K562 (cell line): Measurements from ENCODE around the gene MECR. TPM values are rescaled to one million over a fixed set of nuclear protein-coding genes. Genes with fewer than 3 reads are reported as not detected.
A peak's percentile ranks its signal among the peaks of the same experiment; 100 is the strongest.

ENCODE experiments used
- ATF7 ChIP-seq: fragments of 450-650 bp; IDR thresholded peaks from 2 replicates; pipeline ENCODE4 v1.7.1; 2014; ENCODE audit warnings: mild to moderate bottlenecking, moderate library complexity
- CCNT2 ChIP-seq: IDR thresholded peaks from 2 replicates; pipeline ENCODE4 v1.6.1; 2011; ENCODE audit warnings: borderline replicate concordance, low read depth, mild to moderate bottlenecking, moderate library complexity, mixed read lengths, low read length; ENCODE audit not compliant: insufficient read length; ENCODE audit errors: extremely low read depth
- DNMT1 ChIP-seq: fragments of 450-650 bp; IDR thresholded peaks from 2 replicates; pipeline ENCODE4 v1.6.1; 2016; ENCODE audit warnings: antibody characterized with exemption, mild to moderate bottlenecking
- ETV6 ChIP-seq, 3 experiments: fragments of 150-350 bp in 1 of 3; sonication (generic) in 1 of 3; formaldehyde crosslinking in 1 of 3; IDR thresholded peaks; 2 replicates each; pipeline versions ENCODE4 v1.6.1 to v1.8.0; 2014 to 2022; ENCODE audit warnings: borderline replicate concordance in 2 of 3, low read depth in 2 of 3, antibody characterized with exemption in 1 of 3, low read length in 1 of 3, mild to moderate bottlenecking in 1 of 3, missing genetic modification reagents in 1 of 3
- KDM1A ChIP-seq, 2 experiments: fragments of 450-650 bp; IDR thresholded peaks; 2 replicates each; pipeline ENCODE4 v1.6.1; 2016; ENCODE audit warnings: mild to moderate bottlenecking in 2 of 2
- KLF10 ChIP-seq: fragments of 250-450 bp; sonication (Bioruptor Pico); IDR thresholded peaks from 2 replicates; pipeline ENCODE4 v1.6.1; 2021; ENCODE audit warnings: matching md5 sums
- KLF16 ChIP-seq: IDR thresholded peaks from 2 replicates; pipeline ENCODE4 v1.6.1; 2016; ENCODE audit warnings: antibody characterized with exemption
- LCOR ChIP-seq: sonication (generic); formaldehyde crosslinking; IDR thresholded peaks from 2 replicates; pipeline ENCODE4 v1.8.0; 2022; ENCODE audit warnings: mild to moderate bottlenecking, missing genetic modification reagents
- MBD2 ChIP-seq: sonication (generic); IDR thresholded peaks from 2 replicates; pipeline ENCODE4 v1.6.1; 2016; ENCODE audit warnings: low read depth, borderline replicate concordance
- MCM7 ChIP-seq, 2 experiments: fragments of 450-650 bp; IDR thresholded peaks; 2 replicates each; pipeline ENCODE4 v1.6.1; 2016 to 2018
- MEIS2 ChIP-seq: fragments of 450-650 bp; IDR thresholded peaks from 2 replicates; pipeline ENCODE4 v1.6.1; 2014; ENCODE audit warnings: mild to moderate bottlenecking; ENCODE audit not compliant: partially characterized antibody
- NFIC ChIP-seq: fragments of 450-650 bp; IDR thresholded peaks from 2 replicates; pipeline ENCODE4 v1.6.1; 2017; ENCODE audit warnings: mild to moderate bottlenecking, inconsistent platforms
- PML ChIP-seq: IDR thresholded peaks from 2 replicates; pipeline ENCODE4 v1.6.1; 2012; ENCODE audit warnings: low read length, inconsistent platforms
- POLR2B ChIP-seq: fragments of 450-650 bp; IDR thresholded peaks from 2 replicates; pipeline ENCODE4 v1.6.1; 2018; ENCODE audit warnings: low read depth; ENCODE audit not compliant: partially characterized antibody
- PTRF ChIP-seq: fragments of 450-650 bp; IDR thresholded peaks from 2 replicates; pipeline ENCODE4 v1.6.1; 2016; ENCODE audit warnings: mild to moderate bottlenecking, missing genetic modification characterization, missing compliant biosample characterization
- RNF2 ChIP-seq: sonication (generic); IDR thresholded peaks from 2 replicates; pipeline ENCODE4 v1.6.1; 2016
- SREBF2 ChIP-seq: sonication (generic); formaldehyde crosslinking; IDR thresholded peaks from 2 replicates; pipeline ENCODE4 v1.4.0; 2020; ENCODE audit warnings: mild to moderate bottlenecking, missing genetic modification reagents
- TAL1 ChIP-seq: fragments of 450-650 bp; IDR thresholded peaks from 2 replicates; pipeline ENCODE4 v1.6.1; 2016; ENCODE audit warnings: mild to moderate bottlenecking
- TCF7L2 ChIP-seq: fragments of 150-350 bp; IDR thresholded peaks from 2 replicates; pipeline ENCODE4 v1.6.1; 2016; ENCODE audit warnings: low read depth, mild to moderate bottlenecking, low read length, moderate library complexity
- TEAD4 ChIP-seq, 2 experiments: sonication (generic) in 1 of 2; formaldehyde crosslinking in 1 of 2; IDR thresholded peaks; 2 replicates each; pipeline versions ENCODE4 v1.6.1 to v1.8.0; 2012 to 2022; ENCODE audit warnings: borderline replicate concordance in 1 of 2, inconsistent platforms in 1 of 2, low read length in 1 of 2, mild to moderate bottlenecking in 1 of 2, missing genetic modification reagents in 1 of 2
- ZNF24 ChIP-seq: fragments of 450-650 bp; IDR thresholded peaks from 2 replicates; pipeline ENCODE4 v1.6.1; 2016
- polyA plus RNA-seq, 8 experiments: library from polyadenylated mRNA; depleted of rRNA in 4 of 8; stranded (reverse) in 5 of 8; unstranded in 3 of 8; fragments of >200 nt; fragmentation: Nextera tagmentation in 2 of 8; fragmentation: Illumina TruSeq in 1 of 8; extraction: Ambion mirVana in 2 of 8; extraction: Trizol in 1 of 8; gene quantifications; 2 replicates each; pipeline versions ENCODE4 v1.2.1 to v1.2.3, GENCODE V29; 2011 to 2014; ENCODE audit warnings: inconsistent platforms in 1 of 8, missing spikeins in 1 of 8
- total RNA-seq, 7 experiments: library from RNA; depleted of rRNA in 6 of 7; stranded (reverse); fragments of >200 nt in 6 of 7; fragmentation: Illumina TruSeq in 2 of 7; extraction: Trizol in 2 of 7; gene quantifications; 2 replicates each; pipeline versions ENCODE4 v1.2.1 to v1.2.3, GENCODE V29; 2011 to 2021; ENCODE audit warnings: low replicate concordance in 1 of 7
- TF ChIP-seq, protein P1 (sequence below): fragments of 250-450 bp; sonication (Bioruptor Pico); IDR thresholded peaks from 2 replicates; pipeline ENCODE4 v1.5.0; 2021; ENCODE audit warnings: mild to moderate bottlenecking, moderate library complexity
- TF ChIP-seq, protein P2 (sequence below): fragments of 250-450 bp; sonication (Bioruptor Pico); IDR thresholded peaks from 2 replicates; pipeline ENCODE4 v1.4.0; 2020; ENCODE audit warnings: mild to moderate bottlenecking, moderate library complexity
- TF ChIP-seq, protein P3 (sequence below): fragments of 450-650 bp; formaldehyde crosslinking; IDR thresholded peaks from 2 replicates; pipeline ENCODE4 v1.4.0; 2020; ENCODE audit warnings: mild to moderate bottlenecking, moderate library complexity

The MECR gene
- total and polyA plus RNA-seq, 9 of the 15 experiments (the other 6 are each of a cell fraction or from before 2014, with no cell fraction given) = 10.4 to 58.6 (median 42.9) TPM

DNA sequence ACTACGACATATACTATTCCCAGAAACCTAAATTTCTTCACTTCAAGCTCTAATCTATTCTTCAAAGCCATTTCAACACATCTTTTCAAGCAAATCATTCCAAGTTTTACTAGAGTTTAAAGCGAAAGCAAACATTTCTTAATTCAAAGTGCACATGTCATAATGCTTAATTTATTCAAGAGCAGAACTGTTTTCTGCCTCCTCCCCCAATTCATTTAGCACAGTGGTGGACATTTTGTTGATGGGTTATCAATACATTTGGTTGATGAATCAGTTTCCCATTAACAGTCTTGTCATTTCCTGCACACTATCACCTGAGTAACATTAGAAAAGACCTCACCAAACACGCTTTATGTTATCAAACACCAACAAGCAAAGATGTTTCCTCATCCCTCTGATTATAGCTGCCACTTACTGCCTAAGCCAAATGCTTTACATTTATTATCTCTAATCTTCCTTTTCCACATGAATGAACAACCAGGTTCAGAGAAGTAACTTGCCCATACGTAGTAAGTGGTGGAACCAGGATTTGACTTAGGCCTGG is 51.0 kb downstream of the MECR start (continued):
- TF ChIP-seq TAL1 (peak; percentile 83), NFIC (peak; percentile 70), DNMT1 (peak; percentile 65; the same call in 1 of the 2 replicates), SREBF2 (CRISPR knock-in tag) (no peak), KDM1A (IDR thresholded peaks at IDR 0.05) (peak; percentile 78 to 82; a peak in 3 of 4 replicates), KLF10 (CRISPR knock-in tag) (no peak), PML (peak; percentile 78), RNF2 (0 out of 2 replicates have a peak, but pooled peaks have one; percentile 54), ETV6 (IDR thresholded peaks at IDR 0.05; ENCODE audit: borderline replicate concordance in 1 of 2, low read depth in 2 of 2, low read length in 1 of 2) (0 out of 4 replicates have a peak, but pooled peaks of 1 of the 2 experiments have one; percentile 22), ETV6 (CRISPR knock-in tag; IDR thresholded peaks at IDR 0.05; ENCODE audit: borderline replicate concordance) (no peak), ATF7 (peak; percentile 47), TCF7L2 (no peak), MEIS2 (peak; percentile 76), CCNT2 (peak; percentile 68), POLR2B (peak; percentile 31), TEAD4 (IDR thresholded peaks at IDR 0.05; ENCODE audit: low read length) (peak; percentile 91), TEAD4 (CRISPR knock-in tag; IDR thresholded peaks at IDR 0.05; ENCODE audit: borderline replicate concordance) (no peak), PTRF (no peak), LCOR (CRISPR knock-in tag) (no peak), KLF16 (peak; percentile 75; the same call in 1 of the 2 replicates), MCM7 (IDR thresholded peaks at IDR 0.05) (no peak), MBD2 (peak; percentile 41; the same call in 1 of the 2 replicates), ZNF24 (no peak; the same call in 1 of the 2 replicates)
- TF ChIP-seq, protein P1, sequence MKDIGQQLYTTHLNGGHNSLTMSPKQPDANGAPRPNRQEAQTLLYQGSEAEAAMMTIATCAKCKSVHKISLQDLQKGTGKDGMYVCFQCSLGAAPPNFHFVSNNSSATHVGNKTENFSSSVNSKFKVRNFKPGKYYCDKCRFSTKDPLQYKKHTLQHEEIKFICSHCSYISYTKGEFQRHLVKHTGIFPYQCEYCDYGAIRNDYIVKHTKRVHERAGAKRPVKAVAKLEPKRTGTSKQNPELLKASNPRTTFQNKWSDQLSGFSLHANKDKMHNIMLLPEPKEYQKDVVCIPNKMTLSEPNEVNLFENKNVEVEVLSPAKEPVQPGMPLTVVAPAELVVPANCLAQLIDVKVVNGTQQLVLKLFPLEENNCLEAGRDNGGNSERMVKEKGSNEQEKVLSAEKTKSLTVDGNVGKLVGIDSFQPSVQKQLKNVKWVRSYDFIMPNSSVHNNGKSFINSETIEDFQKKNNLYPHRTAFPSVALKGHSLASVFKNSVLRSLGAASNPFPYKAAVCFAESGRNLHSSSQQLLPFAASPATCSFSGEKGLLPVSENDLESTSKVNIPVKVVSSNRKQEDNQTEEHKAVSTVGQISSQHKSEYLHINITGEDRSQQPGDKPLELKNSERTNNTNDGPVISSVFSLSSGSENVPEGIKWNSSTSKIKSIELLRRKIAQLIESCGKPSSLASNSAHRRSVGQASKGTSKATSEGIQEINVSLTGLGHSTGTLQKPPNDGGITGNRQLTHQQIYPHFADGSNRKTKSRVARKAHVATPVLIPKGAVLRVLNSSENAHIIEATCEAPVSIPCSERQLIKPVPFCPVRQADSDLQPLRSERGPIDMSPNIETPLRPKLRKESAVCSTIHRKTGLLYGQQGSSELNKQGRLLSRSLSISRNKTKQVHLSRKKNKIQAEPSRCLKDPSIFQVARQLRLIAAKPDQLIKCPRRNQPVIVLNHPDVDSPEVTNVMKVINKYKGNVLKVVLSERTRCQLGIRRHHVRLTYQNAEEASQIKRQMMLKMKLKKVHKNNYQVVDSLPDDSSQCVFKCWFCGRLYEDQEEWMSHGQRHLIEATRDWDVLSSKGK = no peak
- TF ChIP-seq, protein P2, sequence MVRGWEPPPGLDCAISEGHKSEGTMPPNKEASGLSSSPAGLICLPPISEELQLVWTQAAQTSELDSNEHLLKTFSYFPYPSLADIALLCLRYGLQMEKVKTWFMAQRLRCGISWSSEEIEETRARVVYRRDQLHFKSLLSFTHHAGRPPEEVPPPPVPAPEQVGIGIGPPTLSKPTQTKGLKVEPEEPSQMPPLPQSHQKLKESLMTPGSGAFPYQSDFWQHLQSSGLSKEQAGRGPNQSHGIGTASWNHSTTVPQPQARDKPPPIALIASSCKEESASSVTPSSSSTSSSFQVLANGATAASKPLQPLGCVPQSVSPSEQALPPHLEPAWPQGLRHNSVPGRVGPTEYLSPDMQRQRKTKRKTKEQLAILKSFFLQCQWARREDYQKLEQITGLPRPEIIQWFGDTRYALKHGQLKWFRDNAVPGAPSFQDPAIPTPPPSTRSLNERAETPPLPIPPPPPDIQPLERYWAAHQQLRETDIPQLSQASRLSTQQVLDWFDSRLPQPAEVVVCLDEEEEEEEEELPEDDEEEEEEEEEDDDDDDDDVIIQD (CRISPR knock-in tag) = no peak
- TF ChIP-seq, protein P3, sequence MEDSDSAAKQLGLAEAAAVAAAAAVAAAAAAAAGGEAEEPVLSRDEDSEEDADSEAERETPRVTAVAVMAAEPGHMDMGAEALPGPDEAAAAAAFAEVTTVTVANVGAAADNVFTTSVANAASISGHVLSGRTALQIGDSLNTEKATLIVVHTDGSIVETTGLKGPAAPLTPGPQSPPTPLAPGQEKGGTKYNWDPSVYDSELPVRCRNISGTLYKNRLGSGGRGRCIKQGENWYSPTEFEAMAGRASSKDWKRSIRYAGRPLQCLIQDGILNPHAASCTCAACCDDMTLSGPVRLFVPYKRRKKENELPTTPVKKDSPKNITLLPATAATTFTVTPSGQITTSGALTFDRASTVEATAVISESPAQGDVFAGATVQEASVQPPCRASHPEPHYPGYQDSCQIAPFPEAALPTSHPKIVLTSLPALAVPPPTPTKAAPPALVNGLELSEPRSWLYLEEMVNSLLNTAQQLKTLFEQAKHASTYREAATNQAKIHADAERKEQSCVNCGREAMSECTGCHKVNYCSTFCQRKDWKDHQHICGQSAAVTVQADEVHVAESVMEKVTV = no peak
